CD4-positive, alpha-beta memory T cell (primary cell): ENCODE results near the gene FBXO10. TPM values are rescaled to one million over a fixed set of nuclear protein-coding genes. Genes with fewer than 3 reads are reported as not detected.

Experiments used
- CTCF ChIA-PET: fragments of 350-600 bp; sonication (Branson Sonifier 250); formaldehyde crosslinking; loops from one replicate; lab custom pipeline; 2021; ENCODE audit warnings: inconsistent platforms; ENCODE audit not compliant: partially characterized antibody; lab: Charles Lee
- POLR2A ChIA-PET: fragments of 350-600 bp; sonication (Branson Sonifier 250); formaldehyde crosslinking; loops from one replicate; lab custom pipeline; 2021; ENCODE audit not compliant: partially characterized antibody; lab: Charles Lee
- DNase-seq, 5 donors: peaks; one replicate each; pipeline versions ENCODE4 v3.0.0 to v3.0.0-alpha.2; 2020 to 2022; ENCODE audit warnings: mixed read lengths in 1 of 5
- H3K27ac ChIP-seq: one replicate; pipeline ENCODE4 v1.7.0; 2013; ENCODE audit warnings: low read depth, low read length
- H3K27me3 ChIP-seq: 2 replicates; pipeline ENCODE4 v1.7.0; 2013; ENCODE audit warnings: mild to moderate bottlenecking, low read length, moderate library complexity; ENCODE audit not compliant: insufficient read depth
- H3K36me3 ChIP-seq: 2 replicates; pipeline ENCODE4 v1.7.0; 2013; ENCODE audit warnings: mild to moderate bottlenecking, low read length, moderate library complexity; ENCODE audit not compliant: insufficient read depth
- H3K4me1 ChIP-seq: 2 replicates; pipeline ENCODE4 v1.7.0; 2013; ENCODE audit warnings: mild to moderate bottlenecking, low read length, moderate library complexity; ENCODE audit not compliant: insufficient read depth
- H3K4me3 ChIP-seq, 2 donors: one replicate each; pipeline ENCODE4 v1.7.0; 2013; ENCODE audit warnings: low read length in 2 of 2, mild to moderate bottlenecking in 1 of 2
- H3K9me3 ChIP-seq, 2 donors: one replicate each; pipeline ENCODE4 v1.7.0; 2013; ENCODE audit warnings: low read length in 2 of 2, control low read depth in 1 of 2; ENCODE audit not compliant: control insufficient read depth in 1 of 2
- H3K27ac Mint-ChIP-seq, 7 donors: one replicate each; pipeline ENCODE4 v1.8.0; 2020 to 2021; ENCODE audit warnings: mixed read lengths in 7 of 7, mild to moderate bottlenecking in 6 of 7, inconsistent platforms in 3 of 7, moderate library complexity in 3 of 7
- H3K27me3 Mint-ChIP-seq, 2 donors: one replicate each; pipeline ENCODE4 v1.8.0; 2020 to 2021; ENCODE audit warnings: mixed read lengths in 2 of 2
- H3K36me3 Mint-ChIP-seq, 2 donors: one replicate each; pipeline ENCODE4 v1.8.0; 2020 to 2021; ENCODE audit warnings: mixed read lengths in 2 of 2, inconsistent platforms in 1 of 2, mild to moderate bottlenecking in 1 of 2
- H3K4me1 Mint-ChIP-seq, 4 donors: one replicate each; pipeline ENCODE4 v1.8.0; 2020 to 2021; ENCODE audit warnings: mixed read lengths in 4 of 4, mild to moderate bottlenecking in 1 of 4
- H3K4me3 Mint-ChIP-seq, 8 donors: one replicate each; pipeline ENCODE4 v1.8.0; 2020 to 2021; ENCODE audit warnings: mixed read lengths in 8 of 8, mild to moderate bottlenecking in 7 of 8, moderate library complexity in 6 of 8, inconsistent platforms in 3 of 8
- H3K9me3 Mint-ChIP-seq, 8 donors: one replicate each; pipeline ENCODE4 v1.8.0; 2020 to 2021; ENCODE audit warnings: mixed read lengths in 8 of 8, mild to moderate bottlenecking in 5 of 8, inconsistent platforms in 3 of 8, moderate library complexity in 1 of 8
- intact Hi-C: fragments of 100-400 bp; cut with micrococcal nuclease; formaldehyde crosslinking; loops from one replicate; pipeline ENCODE4 v1.15.1; 2023
- polyA plus RNA-seq, 2 donors: library from polyadenylated mRNA; unstranded; fragments of 300-500 nt; fragmentation: Illumina TruSeq; gene quantifications; one replicate each; pipeline ENCODE4 v1.2.3, GENCODE V29; 2021
- total RNA-seq, 2 experiments: library from RNA; stranded (reverse); gene quantifications; one replicate each; pipeline ENCODE4 v1.2.3, GENCODE V29; 2021

FBXO10 gene
- total and polyA plus RNA-seq, 4 experiments from 2014 or later: 3.2 to 6.1 (median 5.2) TPM

DNA sequence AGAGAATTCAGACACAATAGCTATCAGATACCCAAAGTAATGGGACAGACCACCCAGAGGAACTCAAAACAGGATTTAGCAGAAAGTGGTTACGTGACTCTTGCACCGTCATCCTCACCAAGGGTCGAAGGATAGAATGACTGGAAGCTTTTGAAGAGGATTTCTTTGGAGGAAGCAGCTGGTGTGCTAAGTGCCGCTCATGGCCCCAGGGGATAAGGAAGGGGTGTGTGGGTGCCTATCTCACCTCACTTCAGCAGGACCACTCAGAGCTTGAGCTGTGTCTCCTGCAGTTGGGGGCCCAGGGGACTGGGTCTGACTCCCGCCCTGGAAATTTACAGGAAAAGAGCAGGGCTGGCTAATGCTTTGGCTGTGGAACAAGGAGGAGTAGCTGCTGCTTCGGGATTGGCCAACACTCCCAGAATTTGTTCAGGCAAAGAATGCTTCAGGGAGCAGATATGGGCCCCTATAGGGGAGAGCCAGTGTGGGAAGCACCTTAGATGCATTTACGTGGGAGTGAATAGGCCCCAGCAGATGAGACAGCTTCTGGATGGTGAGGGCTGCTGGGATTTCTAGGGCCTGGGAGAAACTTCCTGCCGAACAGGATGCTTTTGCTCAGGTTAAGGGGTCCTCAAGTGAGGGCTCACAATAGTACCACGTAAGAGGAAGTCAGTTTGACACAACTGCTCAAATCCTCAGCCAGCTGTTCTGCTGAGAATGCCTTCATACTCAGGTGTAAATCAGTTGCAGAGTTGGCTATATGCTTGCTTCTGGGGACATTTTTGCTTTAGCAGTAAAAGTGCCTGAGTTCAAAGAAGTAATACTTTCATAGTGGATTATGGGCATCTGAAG, 45.3 kb upstream of the FBXO10 start:
- Mint-ChIP-seq H3K4me3 (no peak overlapping the region), H3K4me1 (peaks cover 0 to 4% (median 0%) of the 10 kb centered on the region in 4 donors), H3K27me3 (peaks cover 2 to 3% of the 10 kb centered on the region in 2 donors), H3K36me3 (no peaks in the 10 kb centered on the region), H3K9me3 (no peaks in the 10 kb centered on the region), H3K27ac (peak overlapping the region in 1 of 7 donors; percentile 27)
- DNase-seq: no peak
- CTCF ChIA-PET: no interaction called here
- Histone ChIP-seq H3K4me1 (no peaks in the 10 kb centered on the region), H3K27me3 (no peaks in the 10 kb centered on the region), H3K36me3 (no peaks in the 10 kb centered on the region), H3K9me3 (no peaks in the 10 kb centered on the region), H3K4me3 (no peak overlapping the region), H3K27ac (no peak overlapping the region)
- POLR2A ChIA-PET: no interaction called here
- intact Hi-C loops: no loop called here

DNA sequence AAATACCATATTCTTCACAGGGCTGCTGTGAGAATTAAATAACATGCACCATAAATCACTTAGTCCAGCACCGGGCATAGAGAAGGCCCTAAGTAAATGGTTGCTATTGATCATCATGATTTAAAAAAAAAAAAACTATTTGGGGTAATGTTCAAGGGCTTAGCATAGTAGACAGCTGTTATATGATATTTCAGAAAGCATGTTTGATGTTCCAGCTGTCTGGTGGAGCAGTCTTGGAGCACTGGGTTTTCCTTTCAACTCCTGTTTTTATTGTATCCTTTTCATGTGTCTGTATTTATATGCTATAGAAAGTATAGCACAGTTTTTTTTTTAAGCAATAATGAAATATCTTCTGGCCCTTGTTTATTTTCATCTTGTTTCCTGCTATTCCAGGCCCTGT, 44.2 kb upstream of the FBXO10 start:
- no peak overlapping the region for H3K4me3 Mint-ChIP-seq
- CTCF ChIA-PET: no interaction called here
- no peaks in the 10 kb centered on the region for H3K27me3 ChIP-seq
- H3K27ac ChIP-seq: no peak overlapping the region
- no peaks in the 10 kb centered on the region for H3K36me3 Mint-ChIP-seq
- no peaks in the 10 kb centered on the region for H3K9me3 ChIP-seq
- no peak overlapping the region for H3K4me3 ChIP-seq
- H3K36me3 ChIP-seq: no peaks in the 10 kb centered on the region
- H3K27ac Mint-ChIP-seq: no peak overlapping the region
- intact Hi-C loops: no loop called here
- H3K4me1 Mint-ChIP-seq: peaks cover 0 to 4% (median 0%) of the 10 kb centered on the region in 4 donors
- peaks cover 2 to 3% of the 10 kb centered on the region in 2 donors for H3K27me3 Mint-ChIP-seq
- no peaks in the 10 kb centered on the region for H3K9me3 Mint-ChIP-seq
- H3K4me1 ChIP-seq: no peaks in the 10 kb centered on the region
- POLR2A ChIA-PET: no interaction called here
- no peak for DNase-seq

DNA sequence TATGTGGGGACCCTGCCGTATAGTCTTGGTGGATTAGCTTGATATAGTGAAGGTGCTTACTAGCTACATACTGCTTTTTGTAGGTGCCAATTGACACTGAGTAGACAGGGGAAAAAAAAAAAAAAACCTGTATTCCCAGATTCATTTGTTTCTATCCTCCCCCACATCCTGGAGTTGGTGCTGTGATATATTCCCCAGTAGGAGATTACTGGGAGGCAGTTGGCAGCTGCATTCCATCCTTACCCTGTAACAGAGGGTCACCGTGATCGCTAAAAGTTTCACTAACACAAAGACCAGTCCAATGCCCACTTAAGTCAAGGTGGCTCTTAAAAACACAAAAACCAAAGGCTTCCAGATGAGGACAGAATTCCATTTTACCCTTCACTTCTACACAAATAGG, 43.6 kb upstream of the FBXO10 start:
- H3K27me3 ChIP-seq: no peaks in the 10 kb centered on the region
- H3K9me3 Mint-ChIP-seq: no peaks in the 10 kb centered on the region
- ChIA-PET POLR2A (no interaction called here), CTCF (interaction anchor here (1.0 kb wide), 1 partner anchor 15 kb away, joined by 3 read pairs; no protein-coding TSS in a partner anchor)
- intact Hi-C loops: no loop called here
- no peak overlapping the region for H3K27ac ChIP-seq
- peaks cover 0 to 4% (median 0%) of the 10 kb centered on the region in 4 donors for H3K4me1 Mint-ChIP-seq
- H3K4me3 ChIP-seq: no peak overlapping the region
- no peak overlapping the region for H3K27ac Mint-ChIP-seq
- H3K9me3 ChIP-seq: no peaks in the 10 kb centered on the region
- DNase-seq: no peak
- no peaks in the 10 kb centered on the region for H3K4me1 ChIP-seq
- no peak overlapping the region for H3K4me3 Mint-ChIP-seq
- no peaks in the 10 kb centered on the region for H3K36me3 ChIP-seq
- H3K36me3 Mint-ChIP-seq: no peaks in the 10 kb centered on the region
- peaks cover 2 to 3% of the 10 kb centered on the region in 2 donors for H3K27me3 Mint-ChIP-seq

- DNase-seq: no peak
- Mint-ChIP-seq H3K36me3 (no peaks in the 10 kb centered on the region), H3K27me3 (peaks cover 3 to 5% of the 10 kb centered on the region in 2 donors), H3K27ac (no peak overlapping the region), H3K9me3 (no peaks in the 10 kb centered on the region), H3K4me3 (no peak overlapping the region), H3K4me1 (peaks cover 0 to 4% (median 0%) of the 10 kb centered on the region in 4 donors)
- H3K27me3 ChIP-seq: no peaks in the 10 kb centered on the region
- H3K9me3 ChIP-seq: no peaks in the 10 kb centered on the region
- intact Hi-C loops: no loop called here
- no peaks in the 10 kb centered on the region for H3K36me3 ChIP-seq
- no peak overlapping the region for H3K4me3 ChIP-seq
- no peaks in the 10 kb centered on the region for H3K4me1 ChIP-seq
- ChIA-PET CTCF (no interaction called here), POLR2A (no interaction called here)
- no peak overlapping the region for H3K27ac ChIP-seq
Observed at GRCh38 chr9:37618817-37619216, 42.6 kb upstream of the FBXO10 start.

- Mint-ChIP-seq H3K27ac (peak overlapping the region in 1 of 7 donors; percentile 49), H3K27me3 (peaks cover 3% of the 10 kb centered on the region in 2 donors), H3K36me3 (no peaks in the 10 kb centered on the region), H3K9me3 (no peaks in the 10 kb centered on the region), H3K4me3 (no peak overlapping the region), H3K4me1 (peaks cover 0 to 4% (median 0%) of the 10 kb centered on the region in 4 donors)
- no peak for DNase-seq
- Histone ChIP-seq H3K27ac (no peak overlapping the region), H3K9me3 (no peaks in the 10 kb centered on the region), H3K4me3 (no peak overlapping the region), H3K4me1 (no peaks in the 10 kb centered on the region), H3K36me3 (no peaks in the 10 kb centered on the region), H3K27me3 (no peaks in the 10 kb centered on the region)
- ChIA-PET POLR2A (no interaction called here), CTCF (no interaction called here)
- intact Hi-C loops: no loop called here
Observed at GRCh38 chr9:37617832-37618231, 41.7 kb upstream of the FBXO10 start.

GRCh38 chr9:37617161-37617560, 41.0 kb upstream of the FBXO10 start:
- H3K4me1 Mint-ChIP-seq: peaks cover 0 to 4% (median 0%) of the 10 kb centered on the region in 4 donors
- DNase-seq: no peak
- H3K4me1 ChIP-seq: no peaks in the 10 kb centered on the region
- no peak overlapping the region for H3K4me3 ChIP-seq
- no peak overlapping the region for H3K27ac ChIP-seq
- H3K9me3 Mint-ChIP-seq: no peaks in the 10 kb centered on the region
- no peaks in the 10 kb centered on the region for H3K27me3 ChIP-seq
- no peak overlapping the region for H3K27ac Mint-ChIP-seq
- H3K36me3 ChIP-seq: no peaks in the 10 kb centered on the region
- CTCF ChIA-PET: no interaction called here
- no peak overlapping the region for H3K4me3 Mint-ChIP-seq
- H3K27me3 Mint-ChIP-seq: peaks cover 3 to 4% of the 10 kb centered on the region in 2 donors
- no peaks in the 10 kb centered on the region for H3K9me3 ChIP-seq
- intact Hi-C loops: no loop called here
- H3K36me3 Mint-ChIP-seq: no peaks in the 10 kb centered on the region
- POLR2A ChIA-PET: no interaction called here

DNA sequence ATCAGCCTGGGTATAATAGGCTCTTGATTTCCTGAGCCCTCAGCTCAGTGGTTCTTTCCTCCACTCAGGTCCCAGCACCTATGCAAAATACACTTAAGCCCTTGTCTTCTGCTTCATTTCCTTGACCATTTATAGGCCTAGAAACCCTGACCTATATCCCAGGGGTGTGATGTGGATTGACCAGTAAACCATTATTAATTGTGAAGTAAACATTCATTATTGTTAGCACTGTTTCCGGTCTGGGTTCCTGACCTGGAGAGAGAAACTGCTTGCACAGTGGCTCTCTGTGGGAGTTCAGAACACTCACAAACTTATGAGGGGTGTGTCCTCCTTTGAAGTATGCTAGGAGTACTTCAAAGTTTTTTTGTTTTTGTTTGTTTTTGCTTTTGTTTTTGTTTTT, 35.8 kb upstream of the FBXO10 start:
- H3K4me3 Mint-ChIP-seq: no peak overlapping the region

More for the DNA sequence above, 35.8 kb upstream of the FBXO10 start:
- Mint-ChIP-seq H3K27ac (no peak overlapping the region), H3K36me3 (no peaks in the 10 kb centered on the region), H3K27me3 (peaks cover 9 to 13% of the 10 kb centered on the region in 2 donors), H3K4me1 (no peaks in the 10 kb centered on the region), H3K9me3 (peaks cover 0 to 2% (median 0%) of the 10 kb centered on the region in 8 donors)
- Histone ChIP-seq H3K4me3 (no peak overlapping the region), H3K27me3 (no peaks in the 10 kb centered on the region), H3K4me1 (no peaks in the 10 kb centered on the region), H3K36me3 (no peaks in the 10 kb centered on the region), H3K9me3 (no peaks in the 10 kb centered on the region), H3K27ac (no peak overlapping the region)
- POLR2A ChIA-PET: no interaction called here
- intact Hi-C loops: no loop called here
- CTCF ChIA-PET: no interaction called here
- DNase-seq: no peak
